SIG-M5 (cell line): ENCODE measurements around the gene NTN3.
"Not testable (repeated sequence)": the region's sequence is repeated elsewhere in the genome, so short reads cannot be mapped to it uniquely, and the experiment has no call there.

Experiments used
- DNase-seq: peaks from one replicate; lab custom pipeline; 2025; lab: John Stamatoyannopoulos, UW

NTN3 gene

GRCh38 chr16:2441143-2441804 is 29.8 kb upstream of the NTN3 start:
- not testable (repeated sequence) for DNase-seq

- DNase-seq, result no peak
Measured at GRCh38 chr16:2443555-2443954, 27.5 kb upstream of the NTN3 start.

GRCh38 chr16:2447920-2448583 is 23.0 kb upstream of the NTN3 start:
- no peak for DNase-seq

GRCh38 chr16:2449118-2449517 is 22.0 kb upstream of the NTN3 start:
- DNase-seq, result no peak

- DNase-seq, result no peak
Measured at GRCh38 chr16:2450535-2450934, 20.6 kb upstream of the NTN3 start.

GRCh38 chr16:2450975-2451381 is 20.1 kb upstream of the NTN3 start:
- no peak for DNase-seq

GRCh38 chr16:2451851-2452320 is 19.2 kb upstream of the NTN3 start:
- no peak for DNase-seq

- DNase-seq, result no peak
Measured at GRCh38 chr16:2452650-2453049, 18.4 kb upstream of the NTN3 start.

GRCh38 chr16:2455081-2455845 is 15.8 kb upstream of the NTN3 start:
- DNase-seq, result no peak

- DNase-seq, result no peak
Measured at GRCh38 chr16:2456551-2457153, 14.4 kb upstream of the NTN3 start.

- no peak for DNase-seq
Measured at GRCh38 chr16:2457267-2457666, 13.8 kb upstream of the NTN3 start.

- no peak for DNase-seq
Measured at GRCh38 chr16:2457946-2458345, 13.2 kb upstream of the NTN3 start.

- DNase-seq, result no peak
Measured at GRCh38 chr16:2458887-2459646, 12.0 kb upstream of the NTN3 start.

GRCh38 chr16:2459647-2460390 is 11.3 kb upstream of the NTN3 start, which contains the start of gene TEDC2:
TSS of gene TEDC2 (plus strand) at chr16:2460109. CDS start at chr16:2460145, 36 bp downstream.
- DNase-seq, result peak; percentile 67

- DNase-seq, result no peak
Measured at GRCh38 chr16:2460391-2460713, 10.7 kb upstream of the NTN3 start.

GRCh38 chr16:2460916-2461315 is 10.2 kb upstream of the NTN3 start:
- DNase-seq, result no peak

- no peak for DNase-seq
Measured at GRCh38 chr16:2462031-2462866, 8.8 kb upstream of the NTN3 start.

GRCh38 chr16:2464333-2464732 is 6.8 kb upstream of the NTN3 start:
- DNase-seq, result no peak

- DNase-seq, result no peak
Measured at GRCh38 chr16:2465653-2466415, 5.3 kb upstream of the NTN3 start.
